GM19395 (cell line): Measurements from ENCODE around the gene MUSK.
A peak's percentile ranks its signal among the peaks of the same experiment; 100 is the strongest.

Experiments
- ATAC-seq: cut with Tn5 transposase; IDR thresholded peaks from one replicate; pipeline ENCODE4 v1.9.1; 2021; ENCODE audit warnings: mild to moderate bottlenecking, moderate library complexity; ENCODE audit not compliant: unreplicated experiment

MUSK gene

DNA sequence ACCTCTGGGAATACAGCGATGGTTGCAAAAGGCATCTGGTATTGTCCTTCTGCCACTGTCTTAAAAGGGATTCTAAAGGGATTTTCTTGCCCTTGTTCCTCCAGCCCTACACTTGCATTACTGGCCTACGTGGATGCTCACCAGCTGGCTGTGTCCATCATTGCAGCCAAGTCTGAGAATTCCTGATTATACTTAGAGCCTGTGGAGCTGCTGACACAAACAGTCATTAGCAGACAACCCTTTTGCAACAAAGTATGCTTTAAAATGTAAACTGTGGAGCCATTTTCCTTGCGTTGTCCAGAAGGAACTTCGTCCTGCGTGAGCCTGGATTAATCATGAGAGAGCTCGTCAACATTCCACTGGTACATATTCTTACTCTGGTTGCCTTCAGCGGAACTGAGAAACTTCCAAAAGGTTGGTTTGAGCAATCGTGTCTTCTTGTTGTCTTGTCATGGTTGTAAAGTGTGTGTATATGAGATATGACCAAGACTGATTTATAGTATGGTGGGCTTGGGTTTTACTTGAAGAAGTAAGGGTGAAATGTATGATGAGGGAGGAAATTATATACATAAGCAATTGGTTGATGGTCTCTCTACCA lies at the start of gene MUSK:
MUSK (plus strand) TSS at position 222 of the 598 bp plus-strand sequence; CDS start at position 336, 114 bp downstream.
- ATAC-seq, result no peak

- no peak for ATAC-seq
These were observed 48.8 kb upstream of the MUSK start for GRCh38 chr9:110619831-110620230.

DNA sequence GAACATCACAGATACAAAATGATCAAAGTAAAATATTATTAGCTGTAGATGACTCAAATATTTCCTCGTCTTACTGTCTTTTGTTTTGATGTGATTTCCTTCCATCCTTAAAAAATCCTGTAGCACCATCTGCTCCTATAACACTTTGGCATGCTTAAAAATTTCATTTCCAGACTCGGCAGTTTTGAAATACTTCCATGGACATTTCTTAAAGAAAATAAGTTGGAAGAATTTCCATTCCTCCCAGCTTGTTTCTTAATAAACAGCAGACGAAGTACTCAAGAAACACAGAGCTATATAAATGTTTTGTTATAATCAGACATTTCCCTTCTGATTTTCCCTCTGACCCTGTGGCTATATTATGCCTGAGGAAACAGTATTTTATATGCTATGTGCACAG lies 47.9 kb upstream of the MUSK start:
- ATAC-seq, result no peak

DNA sequence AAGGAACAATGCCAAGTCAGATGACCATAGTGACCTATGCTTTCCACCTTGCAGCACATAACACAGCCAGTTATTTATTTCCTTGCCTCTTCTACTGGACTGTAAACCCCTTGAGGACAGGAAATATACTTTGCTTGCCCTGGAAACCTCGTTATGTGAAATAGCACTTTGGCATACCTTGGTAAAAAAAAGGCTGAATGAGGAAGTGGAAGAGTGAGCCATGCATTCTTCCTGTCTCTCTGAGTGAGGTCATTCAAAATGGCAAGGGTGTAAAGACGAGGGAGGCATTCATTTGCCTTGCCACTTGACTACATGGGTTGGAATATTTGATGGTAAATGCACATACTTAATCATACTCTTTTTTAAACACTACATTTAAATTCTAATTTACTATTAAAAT lies 46.2 kb upstream of the MUSK start:
- no peak for ATAC-seq

DNA sequence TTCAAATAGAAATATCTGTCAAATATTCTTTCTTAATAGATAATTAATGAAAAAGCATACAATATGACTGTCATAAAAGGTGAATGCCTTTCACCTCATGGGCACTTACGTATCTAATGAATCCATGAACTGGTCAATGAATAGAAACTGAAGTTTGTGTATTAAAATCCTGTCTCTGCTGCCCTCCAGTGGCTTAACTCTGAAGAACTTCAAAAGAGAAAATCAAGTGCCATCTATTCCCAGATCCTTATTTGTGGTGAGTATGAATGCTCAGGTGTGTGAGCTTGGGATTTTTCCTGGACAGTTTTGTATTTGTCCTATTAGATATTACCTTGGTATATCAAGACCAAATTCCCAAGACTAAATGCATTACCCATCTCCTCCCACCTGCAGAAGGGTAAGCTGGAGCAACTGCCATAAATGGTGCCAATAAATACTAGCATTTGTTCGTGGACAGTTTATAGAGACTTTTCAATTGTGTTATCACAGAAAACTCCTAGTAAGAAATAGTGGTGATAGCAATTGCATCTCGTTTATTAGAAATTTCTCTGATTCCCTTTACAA lies 45.0 kb upstream of the MUSK start:
- ATAC-seq, result no peak

GRCh38 chr9:110626101-110626829 lies 42.3 kb upstream of the MUSK start:
- peak; percentile 97 for ATAC-seq

DNA sequence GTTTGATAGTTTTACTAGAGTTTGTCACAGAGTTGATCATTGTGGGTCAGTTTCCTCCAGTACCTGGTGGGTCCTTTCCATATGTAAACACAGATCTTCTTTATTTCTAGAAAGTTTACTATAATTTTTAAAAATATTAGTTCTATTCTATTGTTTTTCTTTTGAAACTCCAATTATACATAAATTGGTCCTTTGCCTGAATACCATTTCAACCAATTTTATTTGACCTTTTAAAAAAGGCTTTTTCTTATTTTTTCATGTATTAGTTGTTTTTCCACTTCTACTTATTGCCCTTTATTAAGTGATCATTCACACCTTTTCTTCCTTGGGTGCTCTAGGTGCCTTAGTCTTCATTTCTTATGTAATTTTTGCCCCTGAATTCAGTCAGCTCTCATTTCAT lies 33.0 kb upstream of the MUSK start:
- no peak for ATAC-seq

GRCh38 chr9:110638381-110638954 lies 30.1 kb upstream of the MUSK start:
- no peak for ATAC-seq

DNA sequence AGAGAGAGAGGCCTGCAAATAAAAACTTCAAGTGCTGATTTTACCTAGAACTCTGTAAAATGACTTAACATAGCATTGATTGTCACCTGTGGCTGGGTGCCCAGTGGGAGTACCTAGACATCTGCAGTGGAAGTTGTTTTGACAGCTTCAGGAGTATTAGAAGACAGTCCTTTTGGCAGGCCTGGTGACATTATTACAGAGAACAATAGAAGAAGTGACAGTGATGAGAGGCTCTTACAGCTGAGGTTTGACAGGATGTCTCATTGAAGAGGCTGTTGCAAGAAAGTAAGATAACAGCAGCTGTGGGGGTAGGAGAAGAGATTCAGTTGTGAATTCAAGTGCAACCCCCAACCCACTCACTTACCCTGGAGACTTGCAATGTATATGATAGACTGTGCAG lies 27.9 kb upstream of the MUSK start:
- ATAC-seq, result no peak

DNA sequence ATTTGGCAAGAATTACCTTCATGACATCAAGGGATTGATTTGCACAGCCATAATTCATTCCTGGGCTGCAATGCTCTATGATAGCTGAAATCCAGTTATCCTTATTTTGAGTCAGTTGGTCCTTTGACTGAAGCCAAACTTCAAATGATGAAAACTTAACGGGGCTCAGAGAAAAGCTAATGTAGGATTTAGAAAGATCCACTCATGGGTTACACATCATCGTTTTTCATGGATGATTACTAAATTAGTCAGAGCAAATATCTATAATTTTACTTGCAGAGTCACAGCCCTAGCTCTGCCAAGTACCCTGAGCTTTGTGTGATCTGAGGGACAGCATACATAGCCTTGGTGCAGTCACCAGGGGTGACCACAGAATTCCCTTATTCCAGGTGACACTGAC lies 27.3 kb upstream of the MUSK start:
- no peak for ATAC-seq

GRCh38 chr9:110648696-110649095 lies 19.9 kb upstream of the MUSK start:
- no peak for ATAC-seq

GRCh38 chr9:110650261-110650660 lies 18.3 kb upstream of the MUSK start:
- no peak for ATAC-seq

DNA sequence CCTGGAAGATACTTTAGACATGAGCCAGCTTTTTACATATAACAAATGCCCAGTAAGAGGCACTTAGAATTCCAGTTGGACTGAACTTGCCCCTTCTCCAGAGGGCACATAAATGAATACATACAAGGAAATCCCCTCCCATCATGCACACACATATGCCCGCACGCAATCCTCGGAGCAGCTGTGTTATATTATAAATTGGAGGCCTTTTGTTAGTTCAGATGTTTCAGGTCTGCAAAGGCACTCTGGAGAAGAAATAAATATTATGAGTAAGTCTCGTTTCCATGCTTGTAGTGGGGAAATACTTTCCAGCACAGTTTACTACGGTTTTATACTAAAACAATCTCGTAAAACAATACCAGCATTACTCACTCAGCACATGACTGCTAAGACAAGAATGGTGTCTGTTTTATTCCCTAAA lies 17.6 kb upstream of the MUSK start:
- ATAC-seq, result no peak

DNA sequence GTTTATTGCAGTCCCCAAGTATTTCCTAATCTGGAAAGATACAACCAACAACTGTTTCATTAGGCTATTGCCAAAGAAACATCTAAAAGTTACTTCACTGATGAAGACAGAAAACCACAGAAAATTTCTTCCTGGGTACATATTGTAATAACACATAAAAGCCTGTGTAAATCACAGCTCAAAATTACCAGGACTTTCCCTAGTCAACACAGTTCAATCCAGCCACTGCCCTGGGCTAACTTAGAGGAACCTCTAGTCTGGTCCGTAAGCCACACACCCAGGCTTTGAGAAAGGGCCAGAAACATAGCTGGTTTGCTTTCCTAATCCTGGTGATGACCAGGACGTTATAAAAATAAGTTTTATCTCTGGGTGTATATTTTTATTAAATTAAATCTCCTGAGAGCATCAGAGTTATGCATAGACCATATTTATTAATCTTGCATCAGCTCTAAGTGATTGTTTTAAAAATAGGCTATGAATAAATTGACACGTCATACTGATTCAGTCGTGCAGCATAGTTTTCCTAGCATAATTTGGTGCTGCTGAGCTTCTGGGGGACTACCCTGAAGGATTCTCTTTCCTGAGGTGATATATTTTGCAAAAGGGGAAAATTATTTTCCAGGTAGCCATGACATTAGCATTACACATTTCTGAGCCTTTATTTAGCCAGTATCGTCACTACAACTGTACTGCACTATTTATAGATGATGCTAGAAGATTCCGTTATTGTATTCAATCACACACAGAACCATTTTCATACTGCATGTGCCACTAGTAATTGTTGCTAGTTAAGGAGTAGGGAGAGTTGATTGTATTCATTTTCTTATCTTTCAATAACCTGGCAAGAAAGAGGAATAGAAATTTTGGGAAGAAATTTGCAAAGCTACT lies 12.6 kb upstream of the MUSK start:
- ATAC-seq, result no peak

- ATAC-seq, result no peak
These were observed 8.6 kb upstream of the MUSK start for GRCh38 chr9:110659891-110660541.

- no peak for ATAC-seq
These were observed 842 bp downstream of the MUSK start for GRCh38 chr9:110669433-110669832.

DNA sequence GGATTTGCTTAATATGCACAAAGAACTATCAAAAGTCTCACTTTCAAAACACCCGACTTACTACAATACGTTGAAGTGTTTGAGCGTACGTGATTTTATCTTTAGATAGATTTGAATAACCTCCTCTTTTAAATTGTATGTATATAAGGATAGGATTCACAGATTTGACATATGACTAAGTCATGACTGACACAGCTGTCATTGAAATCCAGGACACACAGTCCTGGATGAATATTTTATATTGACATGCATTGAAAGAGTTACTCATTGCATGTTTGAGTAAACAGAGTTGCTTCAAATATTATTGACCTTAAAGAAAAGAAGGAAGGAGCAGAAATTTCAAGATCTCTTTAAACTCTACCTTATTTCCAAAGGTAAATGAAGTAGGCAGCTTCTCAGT lies 3.3 kb downstream of the MUSK start:
- ATAC-seq, result no peak

DNA sequence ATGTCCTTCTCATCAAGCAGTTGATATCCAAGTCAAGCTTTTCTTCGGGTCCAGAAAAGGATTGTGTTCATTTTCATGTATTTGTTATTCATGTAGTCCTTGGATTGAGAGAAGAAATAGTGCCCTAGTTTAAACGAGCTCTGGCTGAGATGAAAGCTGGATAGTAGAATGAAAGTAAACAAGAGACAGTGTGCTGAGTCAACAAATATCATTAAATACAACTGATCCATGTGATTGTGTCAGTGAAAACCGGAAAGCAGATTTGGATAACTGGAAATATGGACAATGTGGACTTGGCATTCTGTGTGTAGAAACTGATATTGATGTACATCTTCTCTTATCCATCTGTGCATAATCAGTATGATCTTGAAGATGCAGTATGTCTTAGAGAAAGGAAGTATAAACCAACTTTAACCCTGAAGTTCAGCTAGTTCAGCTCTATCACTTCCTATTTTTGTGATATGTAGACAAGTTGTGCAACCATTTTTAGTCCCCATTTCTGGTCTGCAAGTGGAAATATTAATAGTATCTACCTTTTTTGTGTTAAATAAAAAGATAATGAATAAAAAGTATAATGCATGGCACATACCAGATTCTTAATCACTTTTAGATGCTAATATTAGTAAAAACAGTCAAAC lies 4.4 kb downstream of the MUSK start:
- no peak for ATAC-seq

DNA sequence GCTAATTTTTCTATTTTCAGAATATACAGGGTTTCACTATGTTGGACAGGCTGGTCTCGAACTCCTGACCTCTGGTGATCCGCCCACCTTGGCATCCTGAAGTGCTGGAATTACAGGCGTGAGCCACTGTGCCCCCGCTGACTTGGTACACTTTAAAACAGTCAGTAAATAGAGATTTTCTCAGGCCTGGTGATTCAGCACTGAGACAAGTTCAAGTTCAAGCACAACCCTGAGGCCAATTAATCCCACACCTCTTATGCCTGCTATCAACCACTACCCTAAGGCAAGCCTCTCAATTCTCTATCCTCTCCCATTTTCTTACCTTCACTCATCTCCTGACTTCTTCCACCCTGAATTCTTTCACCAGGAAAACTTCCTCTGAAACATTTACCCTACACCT lies 18.9 kb downstream of the MUSK start:
- no peak for ATAC-seq

- no peak for ATAC-seq
These were observed 19.7 kb downstream of the MUSK start for GRCh38 chr9:110688329-110688728.
